GM19238 (cell line): ENCODE data around the gene NPAS3.

Experiments
- DNase-seq: peaks from one replicate; pipeline ENCODE4 v3.0.0; 2011; ENCODE audit warnings: low spot score; ENCODE audit not compliant: insufficient read length

NPAS3 gene

GRCh38 chr14:33699300-33699983 lies 760.8 kb downstream of the NPAS3 start:
- no peak for DNase-seq

GRCh38 chr14:33700052-33700451 lies 761.4 kb downstream of the NPAS3 start:
- no peak for DNase-seq

- no peak for DNase-seq
These were observed 763.6 kb downstream of the NPAS3 start for GRCh38 chr14:33702293-33702692.

GRCh38 chr14:33704481-33704880 lies 765.8 kb downstream of the NPAS3 start:
- no peak for DNase-seq

GRCh38 chr14:33705490-33705889 lies 766.8 kb downstream of the NPAS3 start:
- DNase-seq: no peak

- DNase-seq: no peak
These were observed 769.0 kb downstream of the NPAS3 start for GRCh38 chr14:33707716-33708115.

- DNase-seq: no peak
These were observed 770.6 kb downstream of the NPAS3 start for GRCh38 chr14:33709283-33709682.

- DNase-seq: no peak
These were observed 771.0 kb downstream of the NPAS3 start for GRCh38 chr14:33709711-33710110.

- DNase-seq: no peak
These were observed 771.6 kb downstream of the NPAS3 start for GRCh38 chr14:33710273-33710672.

GRCh38 chr14:33711194-33711593 lies 772.5 kb downstream of the NPAS3 start:
- no peak for DNase-seq

- no peak for DNase-seq
These were observed 773.1 kb downstream of the NPAS3 start for GRCh38 chr14:33711811-33712216.

GRCh38 chr14:33714527-33715226 lies 776.0 kb downstream of the NPAS3 start:
- no peak for DNase-seq

- DNase-seq: no peak
These were observed 776.5 kb downstream of the NPAS3 start for GRCh38 chr14:33715227-33715528.

GRCh38 chr14:33716921-33717320 lies 778.2 kb downstream of the NPAS3 start:
- DNase-seq: no peak

GRCh38 chr14:33717866-33718265 lies 779.2 kb downstream of the NPAS3 start:
- no peak for DNase-seq

GRCh38 chr14:33720284-33720787 lies 781.7 kb downstream of the NPAS3 start:
- no peak for DNase-seq

- no peak for DNase-seq
These were observed 788.0 kb downstream of the NPAS3 start for GRCh38 chr14:33726685-33727084.

GRCh38 chr14:33727606-33728005 lies 788.9 kb downstream of the NPAS3 start:
- no peak for DNase-seq

GRCh38 chr14:33728010-33728498 lies 789.4 kb downstream of the NPAS3 start:
- no peak for DNase-seq

GRCh38 chr14:33730156-33730555 lies 791.5 kb downstream of the NPAS3 start:
- no peak for DNase-seq

GRCh38 chr14:33732175-33732574 lies 793.5 kb downstream of the NPAS3 start:
- DNase-seq: no peak

- DNase-seq: no peak
These were observed 794.6 kb downstream of the NPAS3 start for GRCh38 chr14:33733310-33733709.

GRCh38 chr14:33733721-33734120 lies 795.0 kb downstream of the NPAS3 start:
- DNase-seq: no peak
